GM12892 (cell line): Measurements from ENCODE around the gene RPP25.

Source experiments
- POLR2A ChIP-seq: IDR thresholded peaks from 2 replicates; pipeline ENCODE4 v1.6.1; 2011; ENCODE audit warnings: low read depth, low read length, control low read depth
- POLR2AphosphoS5 ChIP-seq: IDR thresholded peaks from 2 replicates; pipeline ENCODE4 v1.6.1; 2011; ENCODE audit warnings: low read depth, low read length, control low read depth
- TAF1 ChIP-seq: IDR thresholded peaks from 2 replicates; pipeline ENCODE4 v1.6.1; 2011; ENCODE audit warnings: low read depth, mild to moderate bottlenecking, control low read depth, low read length, borderline replicate concordance

- TF ChIP-seq TAF1 (no peak), POLR2A (no peak), POLR2AphosphoS5 (no peak)
Observed at GRCh38 chr15:74958320-74958907, 1.8 kb upstream of the RPP25 start.
